Pericardium fibroblast (primary cell): ENCODE results near the gene ARVCF. TPM values are rescaled to one million over a fixed set of nuclear protein-coding genes. Genes with fewer than 3 reads are reported as not detected.

Source experiments
- total RNA-seq: library from RNA; depleted of rRNA; stranded (reverse); fragments of >200 nt; gene quantifications from 2 replicates; pipeline ENCODE4 v1.2.3, GENCODE V29; 2015

ARVCF gene, protein sequence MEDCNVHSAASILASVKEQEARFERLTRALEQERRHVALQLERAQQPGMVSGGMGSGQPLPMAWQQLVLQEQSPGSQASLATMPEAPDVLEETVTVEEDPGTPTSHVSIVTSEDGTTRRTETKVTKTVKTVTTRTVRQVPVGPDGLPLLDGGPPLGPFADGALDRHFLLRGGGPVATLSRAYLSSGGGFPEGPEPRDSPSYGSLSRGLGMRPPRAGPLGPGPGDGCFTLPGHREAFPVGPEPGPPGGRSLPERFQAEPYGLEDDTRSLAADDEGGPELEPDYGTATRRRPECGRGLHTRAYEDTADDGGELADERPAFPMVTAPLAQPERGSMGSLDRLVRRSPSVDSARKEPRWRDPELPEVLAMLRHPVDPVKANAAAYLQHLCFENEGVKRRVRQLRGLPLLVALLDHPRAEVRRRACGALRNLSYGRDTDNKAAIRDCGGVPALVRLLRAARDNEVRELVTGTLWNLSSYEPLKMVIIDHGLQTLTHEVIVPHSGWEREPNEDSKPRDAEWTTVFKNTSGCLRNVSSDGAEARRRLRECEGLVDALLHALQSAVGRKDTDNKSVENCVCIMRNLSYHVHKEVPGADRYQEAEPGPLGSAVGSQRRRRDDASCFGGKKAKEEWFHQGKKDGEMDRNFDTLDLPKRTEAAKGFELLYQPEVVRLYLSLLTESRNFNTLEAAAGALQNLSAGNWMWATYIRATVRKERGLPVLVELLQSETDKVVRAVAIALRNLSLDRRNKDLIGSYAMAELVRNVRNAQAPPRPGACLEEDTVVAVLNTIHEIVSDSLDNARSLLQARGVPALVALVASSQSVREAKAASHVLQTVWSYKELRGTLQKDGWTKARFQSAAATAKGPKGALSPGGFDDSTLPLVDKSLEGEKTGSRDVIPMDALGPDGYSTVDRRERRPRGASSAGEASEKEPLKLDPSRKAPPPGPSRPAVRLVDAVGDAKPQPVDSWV
- 14.5 and 18.3 TPM in 2 replicates for total RNA-seq

DNA sequence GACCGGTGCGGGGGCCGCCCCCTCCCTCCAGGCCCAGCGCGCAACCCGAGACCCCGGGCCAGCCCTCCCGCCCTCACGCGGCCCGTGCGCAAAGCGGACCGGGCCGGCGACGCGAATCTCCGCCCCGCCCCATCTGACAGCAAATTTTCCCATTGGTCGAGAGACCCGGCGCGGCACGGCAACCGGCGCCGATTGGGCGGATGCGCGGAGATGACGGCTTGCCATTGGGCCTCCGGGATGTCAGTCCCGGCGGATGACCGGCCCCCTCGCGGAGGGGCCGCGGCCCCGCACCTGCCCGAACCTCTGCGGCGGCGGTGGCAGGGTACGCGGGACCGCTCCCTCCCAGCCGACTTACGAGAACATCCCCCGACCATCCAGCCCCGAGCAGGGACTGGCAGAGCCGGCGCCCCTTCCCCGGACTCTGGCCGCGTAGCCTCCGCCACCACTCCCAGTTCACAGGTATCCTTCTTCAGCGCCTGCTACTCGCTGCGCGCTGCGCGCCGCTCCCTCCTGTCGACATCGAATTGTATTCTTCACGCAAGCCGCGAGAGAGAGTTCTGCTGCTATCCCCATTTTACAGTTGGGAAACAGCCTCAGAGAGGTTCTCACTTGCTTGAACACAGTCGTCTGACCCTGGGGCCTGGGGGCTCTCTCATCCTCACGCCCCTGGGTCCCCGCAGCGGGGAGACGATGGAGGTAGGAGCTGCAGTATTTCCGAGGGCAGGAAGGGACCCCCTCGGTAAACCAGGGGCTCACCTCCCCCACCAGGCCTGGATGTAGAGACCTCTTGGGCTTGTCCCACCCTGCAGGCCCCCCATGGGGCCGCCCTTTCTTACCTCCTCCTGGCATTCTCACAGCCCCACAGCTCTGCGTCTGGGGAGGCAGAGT, at the start of gene ARVCF:
ARVCF (minus strand) TSS at position 90 of the 888 bp plus-strand sequence. CDS start 26,029 bp downstream, outside the sequence.

DNA sequence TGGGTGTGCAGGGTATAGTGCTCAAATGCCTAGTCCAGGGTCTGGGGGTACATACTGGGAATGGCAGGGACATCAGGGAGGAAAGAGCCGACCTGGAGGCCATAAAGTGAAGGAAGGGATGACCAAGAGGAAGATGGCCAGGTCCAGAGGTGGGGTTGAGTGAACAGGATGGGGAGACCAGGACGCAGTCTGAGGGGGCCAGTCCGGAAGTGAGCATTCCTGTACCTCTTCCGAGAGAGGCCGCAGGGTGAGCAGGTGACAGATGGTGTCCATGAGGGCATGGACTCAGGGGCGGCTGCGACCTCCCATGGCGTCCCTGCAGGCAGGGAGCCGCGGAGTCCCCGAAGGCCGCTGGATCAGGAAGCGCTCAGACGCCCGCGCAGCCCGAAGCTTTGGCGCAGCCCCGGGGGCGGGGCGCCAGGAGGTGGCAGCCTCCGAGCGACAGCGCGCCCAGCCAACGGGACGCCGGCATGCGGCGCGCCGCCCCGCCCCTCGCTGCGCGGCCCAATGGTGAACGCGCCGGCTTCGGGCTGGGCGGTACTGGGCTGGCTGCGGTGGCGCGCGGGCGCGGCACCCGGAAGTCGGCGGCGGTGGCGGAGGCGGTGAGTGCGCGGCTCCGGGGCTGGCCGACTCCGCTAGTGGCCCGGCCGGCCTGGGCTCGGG, 4.0 kb upstream of the ARVCF start, which contains the start of gene TANGO2:
TANGO2 (plus strand) TSS at position 578 of the 663 bp plus-strand sequence. CDS start 15,689 bp downstream, outside the sequence.

DNA sequence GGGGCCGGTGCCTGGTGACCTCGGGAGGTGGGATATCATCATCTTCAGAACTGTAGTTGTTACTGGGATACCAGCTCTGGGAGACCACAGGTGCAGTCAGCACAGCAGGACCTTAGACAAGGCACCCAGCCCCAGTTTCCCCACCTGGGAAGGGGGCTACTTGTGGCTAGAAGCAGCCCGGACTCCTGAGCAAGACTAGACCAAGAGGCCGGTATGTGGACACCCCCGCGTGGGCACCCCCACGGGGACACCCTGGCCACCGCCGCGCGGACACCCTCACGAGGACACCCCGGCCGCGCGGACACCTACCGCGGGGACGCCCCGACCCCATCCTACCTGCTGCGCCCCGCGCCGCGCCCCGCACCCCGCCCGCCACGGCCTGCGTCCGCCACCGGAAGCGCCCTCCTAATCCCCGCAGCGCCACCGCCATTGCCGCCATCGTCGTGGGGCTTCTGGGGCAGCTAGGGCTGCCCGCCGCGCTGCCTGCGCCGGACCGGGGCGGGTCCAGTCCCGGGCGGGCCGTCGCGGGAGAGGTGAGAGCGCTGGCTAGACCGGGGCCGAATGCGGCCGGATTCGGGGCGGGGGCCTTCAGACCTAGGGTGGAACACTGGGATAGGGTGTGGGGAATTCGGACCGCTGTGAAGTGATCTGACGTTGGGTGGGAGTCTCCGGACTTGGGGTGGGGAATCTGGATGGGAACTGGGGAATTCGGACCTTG, 75.1 kb downstream of the ARVCF start, which contains the start of the genes COMT and TXNRD2:
COMT (plus strand) TSS at position 408 of the 718 bp plus-strand sequence. CDS start 20,755 bp downstream, outside the sequence.
TXNRD2 (minus strand) TSS at position 454 of the 718 bp plus-strand sequence; CDS start at position 439, 15 bp downstream.

Other genes with a start within 250 kb of the ARVCF start
- 6.6 and 7.2 TPM in 2 replicates for gene GNB1L, start 161.9 kb downstream of the ARVCF start, total RNA-seq
- 9.0 and 10.7 TPM in 2 replicates for gene RTL10, start 161.9 kb downstream of the ARVCF start, total RNA-seq
- gene COMT, start 75.1 kb downstream of the ARVCF start, total RNA-seq: 236 and 328 TPM in 2 replicates
- gene TXNRD2, start 75.0 kb downstream of the ARVCF start, total RNA-seq: 6.7 and 15.3 TPM in 2 replicates
- gene TANGO2, start 4.3 kb upstream of the ARVCF start, total RNA-seq: 22.4 and 34.1 TPM in 2 replicates
- 13.8 and 18.0 TPM in 2 replicates for gene DGCR8, start 63.4 kb upstream of the ARVCF start, total RNA-seq
- gene RANBP1, start 99.3 kb upstream of the ARVCF start, total RNA-seq: 233 and 302 TPM in 2 replicates
- 26.6 and 39.4 TPM in 2 replicates for gene TRMT2A, start 100.4 kb upstream of the ARVCF start, total RNA-seq
- gene ZDHHC8, start 115.0 kb upstream of the ARVCF start, total RNA-seq: 22.9 and 28.9 TPM in 2 replicates
- 0.17 TPM in 1 of 2 replicates, not detected in the other for gene CCDC188, start 134.2 kb upstream of the ARVCF start, total RNA-seq